ENCODE data around the gene EEF1G.

- TF ChIP-seq CTCF (IDR thresholded peaks at IDR 0.05), result no peak
- TF ChIP-seq POLR2AphosphoS5 (IDR thresholded peaks at IDR 0.05), result no peak
- TF ChIP-seq EP300 (IDR thresholded peaks at IDR 0.05), result no peak
- TF ChIP-seq POLR2A (IDR thresholded peaks at IDR 0.05), result no peak
These were observed 30.9 kb upstream of the EEF1G start for GRCh38 chr11:62604460-62605120.
